ENCODE results near the gene HIGD2B. TPM values are rescaled to one million over a fixed set of nuclear protein-coding genes. Genes with fewer than 3 reads are reported as not detected.
"Not testable (repeated sequence)": the region's sequence is repeated elsewhere in the genome, so short reads cannot be mapped to it uniquely, and the experiment has no call there.

HIGD2B gene
- total and polyA plus RNA-seq, 2 of the 13 experiments (the other 11 are each of a cell fraction or from before 2014, with no cell fraction given) = not detected

DNA sequence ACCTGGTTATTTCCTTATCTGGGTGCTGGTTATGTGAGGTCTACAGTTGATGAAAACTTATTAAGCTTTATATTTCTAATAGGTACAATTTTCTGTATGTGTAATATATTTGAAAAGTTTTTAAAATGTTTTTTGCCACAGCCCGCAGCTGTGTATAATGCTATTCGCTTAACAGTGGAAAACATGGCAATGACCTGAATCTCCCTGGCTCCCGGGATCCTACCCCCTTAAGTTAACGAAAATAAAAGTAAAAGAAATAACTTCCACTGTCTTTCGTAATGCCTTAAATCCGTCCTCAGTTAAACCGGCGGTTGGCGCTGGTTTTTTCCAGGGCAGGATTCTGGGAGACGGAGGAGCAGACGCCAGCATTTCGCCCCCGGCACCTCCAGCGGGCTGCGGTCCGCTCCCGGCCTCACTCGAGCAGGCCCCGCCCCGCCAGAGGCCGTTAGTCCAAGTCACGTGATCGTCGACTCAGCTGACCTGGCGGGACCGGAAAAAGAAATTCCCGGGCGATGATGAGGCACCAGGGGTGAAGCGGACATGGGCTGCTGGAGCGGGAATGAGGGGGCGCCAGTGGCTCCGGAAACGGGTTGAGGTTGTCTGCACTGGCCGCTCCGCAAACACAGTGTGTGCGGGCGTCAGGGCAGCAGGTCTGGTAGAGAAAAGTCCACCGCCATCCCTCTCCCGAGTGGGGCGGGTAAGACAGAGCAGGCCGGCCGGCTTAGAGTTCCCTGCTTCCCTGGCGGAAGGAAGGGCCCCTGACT is 49.3 kb downstream of the HIGD2B start (continued):
- TF ChIP-seq, protein P1, sequence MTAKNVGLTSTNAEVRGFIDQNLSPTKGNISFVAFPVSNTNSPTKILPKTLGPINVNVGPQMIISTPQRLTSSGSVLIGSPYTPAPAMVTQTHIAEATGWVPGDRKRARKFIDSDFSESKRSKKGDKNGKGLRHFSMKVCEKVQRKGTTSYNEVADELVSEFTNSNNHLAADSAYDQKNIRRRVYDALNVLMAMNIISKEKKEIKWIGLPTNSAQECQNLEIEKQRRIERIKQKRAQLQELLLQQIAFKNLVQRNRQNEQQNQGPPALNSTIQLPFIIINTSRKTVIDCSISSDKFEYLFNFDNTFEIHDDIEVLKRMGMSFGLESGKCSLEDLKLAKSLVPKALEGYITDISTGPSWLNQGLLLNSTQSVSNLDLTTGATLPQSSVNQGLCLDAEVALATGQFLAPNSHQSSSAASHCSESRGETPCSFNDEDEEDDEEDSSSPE (CRISPR knock-in tag; IDR thresholded peaks at IDR 0.05) = peak; percentile 84
- TF ChIP-seq, protein P2, sequence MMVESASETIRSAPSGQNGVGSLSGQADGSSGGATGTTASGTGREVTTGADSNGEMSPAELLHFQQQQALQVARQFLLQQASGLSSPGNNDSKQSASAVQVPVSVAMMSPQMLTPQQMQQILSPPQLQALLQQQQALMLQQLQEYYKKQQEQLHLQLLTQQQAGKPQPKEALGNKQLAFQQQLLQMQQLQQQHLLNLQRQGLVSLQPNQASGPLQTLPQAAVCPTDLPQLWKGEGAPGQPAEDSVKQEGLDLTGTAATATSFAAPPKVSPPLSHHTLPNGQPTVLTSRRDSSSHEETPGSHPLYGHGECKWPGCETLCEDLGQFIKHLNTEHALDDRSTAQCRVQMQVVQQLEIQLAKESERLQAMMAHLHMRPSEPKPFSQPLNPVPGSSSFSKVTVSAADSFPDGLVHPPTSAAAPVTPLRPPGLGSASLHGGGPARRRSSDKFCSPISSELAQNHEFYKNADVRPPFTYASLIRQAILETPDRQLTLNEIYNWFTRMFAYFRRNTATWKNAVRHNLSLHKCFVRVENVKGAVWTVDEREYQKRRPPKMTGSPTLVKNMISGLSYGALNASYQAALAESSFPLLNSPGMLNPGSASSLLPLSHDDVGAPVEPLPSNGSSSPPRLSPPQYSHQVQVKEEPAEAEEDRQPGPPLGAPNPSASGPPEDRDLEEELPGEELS (CRISPR knock-in tag; IDR thresholded peaks at IDR 0.05) = 0 out of 2 replicates have a peak, but pooled peaks have one; percentile 21
- not testable (repeated sequence) for TF ChIP-seq EP300 (IDR thresholded peaks at IDR 0.05; ENCODE audit: low read depth in 2 of 2, low read length in 2 of 2)
- TF ChIP-seq EP300 (CRISPR knock-in tag; IDR thresholded peaks at IDR 0.05; ENCODE audit: borderline replicate concordance) = 0 out of 2 replicates have a peak, but pooled peaks have one; percentile 15
- peak; percentile 48; the same call in 1 of the 2 replicates for TF ChIP-seq BRD4 (CRISPR knock-in tag; IDR thresholded peaks at IDR 0.05)
- TF ChIP-seq ZNF574 (CRISPR knock-in tag; IDR thresholded peaks at IDR 0.05) = peak; percentile 76
- TF ChIP-seq BCL6 (CRISPR knock-in tag; IDR thresholded peaks at IDR 0.05) = 0 out of 2 replicates have a peak, but pooled peaks have one; percentile 20
- peak; percentile 47; the same call in 1 of the 2 replicates for TF ChIP-seq ZNF331 (CRISPR knock-in tag; IDR thresholded peaks at IDR 0.05)
- 0 out of 2 replicates have a peak, but pooled peaks have one; percentile 43 for TF ChIP-seq MXD4 (CRISPR knock-in tag; IDR thresholded peaks at IDR 0.05)
- TF ChIP-seq, protein P3, sequence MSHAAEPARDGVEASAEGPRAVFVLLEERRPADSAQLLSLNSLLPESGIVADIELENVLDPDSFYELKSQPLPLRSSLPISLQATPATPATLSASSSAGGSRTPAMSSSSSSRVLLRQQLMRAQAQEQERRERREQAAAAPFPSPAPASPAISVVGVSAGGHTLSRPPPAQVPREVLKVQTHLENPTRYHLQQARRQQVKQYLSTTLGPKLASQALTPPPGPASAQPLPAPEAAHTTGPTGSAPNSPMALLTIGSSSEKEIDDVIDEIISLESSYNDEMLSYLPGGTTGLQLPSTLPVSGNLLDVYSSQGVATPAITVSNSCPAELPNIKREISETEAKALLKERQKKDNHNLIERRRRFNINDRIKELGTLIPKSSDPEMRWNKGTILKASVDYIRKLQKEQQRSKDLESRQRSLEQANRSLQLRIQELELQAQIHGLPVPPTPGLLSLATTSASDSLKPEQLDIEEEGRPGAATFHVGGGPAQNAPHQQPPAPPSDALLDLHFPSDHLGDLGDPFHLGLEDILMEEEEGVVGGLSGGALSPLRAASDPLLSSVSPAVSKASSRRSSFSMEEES (CRISPR knock-in tag; IDR thresholded peaks at IDR 0.05) = peak; percentile 82
- TF ChIP-seq RFXAP (CRISPR knock-in tag; IDR thresholded peaks at IDR 0.05; ENCODE audit: borderline replicate concordance) = peak; percentile 28; the same call in 1 of the 2 replicates
- TF ChIP-seq NFKB2 (CRISPR knock-in tag; IDR thresholded peaks at IDR 0.05; ENCODE audit: borderline replicate concordance) = peak; percentile 58; the same call in 1 of the 2 replicates
- peak; percentile 32; the same call in 1 of the 2 replicates for TF ChIP-seq ZBTB26 (CRISPR knock-in tag; IDR thresholded peaks at IDR 0.05; ENCODE audit: borderline replicate concordance)
- TF ChIP-seq ZFY (CRISPR knock-in tag; IDR thresholded peaks at IDR 0.05) = peak; percentile 83
- TF ChIP-seq ZNF580 (CRISPR knock-in tag; IDR thresholded peaks at IDR 0.05; ENCODE audit: borderline replicate concordance, low read depth) = peak; percentile 54; the same call in 1 of the 2 replicates
- TF ChIP-seq E2F5 (CRISPR knock-in tag; conservative IDR thresholded peaks at IDR 0.05) = 0 out of 2 replicates have a peak, but pooled peaks have one; percentile 32
- peak; percentile 85 for TF ChIP-seq YEATS2 (CRISPR knock-in tag; IDR thresholded peaks at IDR 0.05; ENCODE audit: borderline replicate concordance)
